SU-DHL-6 (cell line): ENCODE data around the gene HIBCH.
"Not testable (repeated sequence)": the region's sequence is repeated elsewhere in the genome, so short reads cannot be mapped to it uniquely, and the experiment has no call there.

ENCODE experiments used
- H2AFZ ChIP-seq: fragments of 200-600 bp; sonication (generic); 2 replicates; pipeline ENCODE4 v1.6.1; 2014; ENCODE audit warnings: low read depth, mild to moderate bottlenecking, moderate library complexity, mixed read lengths, antibody characterized with exemption, low read length; ENCODE audit not compliant: severe bottlenecking
- H3F3A ChIP-seq: fragments of 200-600 bp; shearing (Covaris generic); 2 replicates; pipeline ENCODE4 v1.6.0; 2016; ENCODE audit warnings: antibody characterized with exemption, mild to moderate bottlenecking; ENCODE audit not compliant: insufficient read depth
- H3K27ac ChIP-seq: fragments of 200-600 bp; sonication (generic); 2 replicates; pipeline ENCODE4 v1.5.1; 2016; ENCODE audit warnings: low read depth, mild to moderate bottlenecking, low read length, moderate library complexity, mixed read lengths
- H3K27me3 ChIP-seq: fragments of 200-600 bp; sonication (generic), shearing (Covaris generic); 2 replicates; pipeline ENCODE4 v1.6.0; 2014; ENCODE audit warnings: mild to moderate bottlenecking, low read length
- H3K36me3 ChIP-seq: fragments of 200-600 bp; sonication (generic); 2 replicates; pipeline ENCODE4 v1.6.1; 2014; ENCODE audit warnings: mild to moderate bottlenecking, low read length, mixed read lengths
- H3K4me2 ChIP-seq: fragments of 300-600, 200-600 bp; shearing (Covaris generic), sonication (generic); 2 replicates; pipeline ENCODE4 v1.6.0; 2014; ENCODE audit warnings: low read length, low read depth, mild to moderate bottlenecking; ENCODE audit not compliant: poor library complexity, severe bottlenecking
- H3K4me3 ChIP-seq: fragments of 200-600 bp; sonication (generic); 2 replicates; pipeline ENCODE4 v1.5.1; 2014; ENCODE audit warnings: antibody characterized with exemption, low read length, mild to moderate bottlenecking, mixed read lengths; ENCODE audit not compliant: insufficient read depth, poor library complexity, severe bottlenecking
- H3K79me2 ChIP-seq: fragments of 200-600 bp; sonication (generic); 2 replicates; pipeline ENCODE4 v1.6.1; 2014; ENCODE audit warnings: mild to moderate bottlenecking, low read length, moderate library complexity; ENCODE audit not compliant: insufficient read depth
- H3K9ac ChIP-seq: fragments of 200-600 bp; sonication (generic); 2 replicates; pipeline ENCODE4 v1.7.0; 2014; ENCODE audit warnings: mild to moderate bottlenecking, low read length
- H3K9me2 ChIP-seq: fragments of 200-600 bp; sonication (generic); replicated peaks from 2 replicates; pipeline ENCODE4 v1.6.1; 2014; ENCODE audit warnings: low read length; ENCODE audit not compliant: insufficient read depth
- H3K9me3 ChIP-seq: fragments of 200-600 bp; sonication (generic); 2 replicates; pipeline ENCODE4 v1.6.1; 2014; ENCODE audit warnings: low read length, mixed read lengths; ENCODE audit not compliant: insufficient read depth
- H4K20me1 ChIP-seq: fragments of 200-600 bp; sonication (generic); 2 replicates; pipeline ENCODE4 v1.6.1; 2014; ENCODE audit warnings: low read depth, mild to moderate bottlenecking, antibody characterized with exemption, low read length, moderate library complexity, mixed read lengths
- EZH2phosphoT487 ChIP-seq: fragments of 200-600 bp; sonication (generic), shearing (Covaris generic); conservative IDR thresholded peaks from 2 replicates; pipeline ENCODE4 v1.6.1; 2018; ENCODE audit warnings: mild to moderate bottlenecking, antibody characterized with exemption, low read length, moderate library complexity, mixed read lengths
- TF ChIP-seq, protein P1 (sequence below): fragments of 200-600 bp; sonication (generic); IDR thresholded peaks from one replicate; pipeline ENCODE4 v1.5.1; 2017; ENCODE audit warnings: antibody characterized with exemption, mild to moderate bottlenecking, low read length, moderate library complexity; ENCODE audit not compliant: insufficient read depth, poor library complexity, severe bottlenecking

HIBCH gene

DNA sequence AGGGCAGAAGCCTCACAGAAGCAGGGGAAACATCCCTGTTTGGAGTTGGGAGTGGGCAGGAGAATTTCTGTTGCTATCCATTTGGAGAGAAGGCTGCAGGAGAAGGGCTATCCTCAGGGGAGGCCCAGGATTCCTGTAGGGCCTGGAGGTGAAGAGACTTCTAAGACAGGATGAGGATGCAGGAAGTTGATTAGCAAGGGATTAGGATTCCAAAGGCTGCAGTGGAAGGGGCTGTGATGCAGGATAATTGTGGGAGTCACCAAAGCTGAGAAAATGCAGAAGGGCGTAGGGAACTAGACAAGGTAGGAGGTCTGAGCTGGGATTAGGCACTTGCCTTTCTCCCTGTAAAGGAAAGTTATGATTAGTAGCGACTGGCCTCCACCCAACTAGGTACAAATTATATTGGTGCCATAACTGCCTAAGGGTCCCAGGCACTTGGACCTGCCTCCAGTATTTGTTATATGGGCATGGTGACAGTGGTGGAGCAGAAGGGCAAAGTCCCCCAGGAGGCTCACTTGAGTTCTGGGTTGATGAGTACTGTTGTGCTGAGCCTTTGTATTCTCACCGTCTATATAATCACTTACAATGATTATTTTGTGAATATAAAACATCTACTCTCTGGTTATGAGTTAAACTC lies 160.7 kb downstream of the HIBCH start:
- H2AFZ ChIP-seq = no peak overlapping the region
- H3K9ac ChIP-seq = no peak overlapping the region
- no peak overlapping the region for H3K4me2 ChIP-seq

DNA sequence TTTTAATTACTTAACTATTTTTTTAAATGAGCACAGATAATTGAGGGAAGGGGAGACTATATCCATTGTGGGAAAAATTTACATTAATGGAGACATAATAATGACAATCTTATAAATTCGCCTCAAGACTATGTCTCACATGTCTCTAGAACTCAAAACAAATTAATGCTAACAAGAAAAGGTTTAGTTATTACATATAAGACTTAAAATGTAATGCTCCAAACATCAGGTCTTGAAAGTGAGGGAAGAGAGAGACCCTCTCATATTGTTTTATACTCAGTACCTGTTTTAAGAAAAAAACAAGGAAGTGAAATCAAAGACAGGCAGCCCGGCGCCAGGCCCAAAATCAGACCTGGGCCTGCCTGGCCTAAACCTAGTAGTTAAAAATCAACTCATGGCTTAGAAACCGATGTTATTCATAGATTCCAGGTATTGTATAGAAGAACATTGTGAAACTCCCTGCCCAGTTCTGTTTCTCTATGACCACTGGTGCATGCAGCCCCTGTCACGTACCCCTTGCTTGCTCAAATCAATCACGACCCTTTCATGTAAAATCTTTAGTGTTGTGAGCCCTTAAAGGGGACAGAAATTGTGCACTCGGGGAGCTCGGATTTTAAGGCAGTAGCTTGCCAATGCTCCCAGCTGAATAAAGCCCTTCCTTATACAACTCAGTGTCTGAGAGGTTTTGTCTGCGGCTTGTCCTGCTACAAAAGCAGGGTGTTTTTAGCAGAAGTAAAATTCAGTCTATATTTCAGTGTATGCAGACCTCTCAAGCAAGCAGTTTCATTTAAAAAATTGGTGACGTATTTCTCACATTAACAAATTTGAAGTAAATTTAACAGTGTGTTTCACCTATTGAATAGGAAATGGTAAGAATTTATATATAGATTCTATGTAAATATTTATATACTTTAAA lies 161.8 kb downstream of the HIBCH start:
- H3K9me3 ChIP-seq, H4K20me1 ChIP-seq, H3K9me2 ChIP-seq, H3K79me2 ChIP-seq, H3K27me3 ChIP-seq, H3F3A ChIP-seq, H3K36me3 ChIP-seq, H3K27ac ChIP-seq, H3K4me3 ChIP-seq, H3K4me2 ChIP-seq, H2AFZ ChIP-seq, H3K9ac ChIP-seq: not testable (repeated sequence)

More for the DNA sequence above, 160.7 kb downstream of the HIBCH start:
- no peaks in the 10 kb centered on the region for H3K9me2 ChIP-seq
- H3K9me3 ChIP-seq = no peaks in the 10 kb centered on the region
- H4K20me1 ChIP-seq = no peaks in the 10 kb centered on the region
- no peaks in the 10 kb centered on the region for H3K36me3 ChIP-seq
- H3K79me2 ChIP-seq = no peaks in the 10 kb centered on the region
- H3K27ac ChIP-seq = no peak overlapping the region
- H3K27me3 ChIP-seq = no peaks in the 10 kb centered on the region
- H3K4me3 ChIP-seq = no peak overlapping the region
- no peaks in the 10 kb centered on the region for H3F3A ChIP-seq
- TF ChIP-seq EZH2phosphoT487 = no peak
- TF ChIP-seq, protein P1, sequence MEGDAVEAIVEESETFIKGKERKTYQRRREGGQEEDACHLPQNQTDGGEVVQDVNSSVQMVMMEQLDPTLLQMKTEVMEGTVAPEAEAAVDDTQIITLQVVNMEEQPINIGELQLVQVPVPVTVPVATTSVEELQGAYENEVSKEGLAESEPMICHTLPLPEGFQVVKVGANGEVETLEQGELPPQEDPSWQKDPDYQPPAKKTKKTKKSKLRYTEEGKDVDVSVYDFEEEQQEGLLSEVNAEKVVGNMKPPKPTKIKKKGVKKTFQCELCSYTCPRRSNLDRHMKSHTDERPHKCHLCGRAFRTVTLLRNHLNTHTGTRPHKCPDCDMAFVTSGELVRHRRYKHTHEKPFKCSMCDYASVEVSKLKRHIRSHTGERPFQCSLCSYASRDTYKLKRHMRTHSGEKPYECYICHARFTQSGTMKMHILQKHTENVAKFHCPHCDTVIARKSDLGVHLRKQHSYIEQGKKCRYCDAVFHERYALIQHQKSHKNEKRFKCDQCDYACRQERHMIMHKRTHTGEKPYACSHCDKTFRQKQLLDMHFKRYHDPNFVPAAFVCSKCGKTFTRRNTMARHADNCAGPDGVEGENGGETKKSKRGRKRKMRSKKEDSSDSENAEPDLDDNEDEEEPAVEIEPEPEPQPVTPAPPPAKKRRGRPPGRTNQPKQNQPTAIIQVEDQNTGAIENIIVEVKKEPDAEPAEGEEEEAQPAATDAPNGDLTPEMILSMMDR = no peak

DNA sequence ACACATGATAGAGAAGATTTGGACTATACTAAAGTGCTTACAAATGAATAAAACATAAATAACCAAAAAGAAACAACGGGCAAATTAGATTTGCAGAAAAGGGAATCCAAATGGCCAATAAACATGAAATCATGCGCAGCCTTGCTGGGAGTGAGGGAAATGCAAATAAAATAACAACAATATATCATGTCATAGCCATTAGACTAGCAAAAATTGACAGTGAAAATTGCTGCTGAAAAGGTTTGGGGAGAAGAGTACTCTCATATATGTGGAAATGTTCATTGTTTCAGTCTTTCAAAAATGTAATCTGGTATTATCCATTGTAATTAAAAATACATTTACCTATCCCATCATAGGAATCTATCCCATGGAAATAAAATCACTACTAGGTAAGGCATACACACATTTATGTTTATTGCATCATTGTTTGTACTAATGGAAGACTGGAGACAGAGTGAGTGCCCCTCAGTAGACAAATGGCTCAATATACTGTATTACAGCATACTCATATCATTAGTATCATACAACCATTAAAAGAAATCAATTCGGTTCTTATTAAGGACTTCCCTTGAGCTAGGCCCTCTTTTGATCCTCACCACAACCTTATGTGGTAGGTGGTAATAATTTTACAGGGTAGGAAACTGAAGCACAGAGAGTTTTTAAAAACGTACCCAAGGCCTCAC lies 163.0 kb downstream of the HIBCH start:
- H3K36me3 ChIP-seq = no peaks in the 10 kb centered on the region
- H3K27me3 ChIP-seq = no peaks in the 10 kb centered on the region
- H2AFZ ChIP-seq = no peak overlapping the region
- H3K9ac ChIP-seq = no peak overlapping the region
- no peaks in the 10 kb centered on the region for H3K9me2 ChIP-seq
- no peak overlapping the region for H3K27ac ChIP-seq
- no peaks in the 10 kb centered on the region for H3K9me3 ChIP-seq
- no peak overlapping the region for H3K4me3 ChIP-seq
- TF ChIP-seq, protein P1 = no peak
- TF ChIP-seq EZH2phosphoT487 = no peak
- H4K20me1 ChIP-seq = no peaks in the 10 kb centered on the region
- no peaks in the 10 kb centered on the region for H3F3A ChIP-seq
- no peaks in the 10 kb centered on the region for H3K79me2 ChIP-seq
- H3K4me2 ChIP-seq = no peak overlapping the region
